Measurements from ENCODE around the gene SH3PXD2A.

The SH3PXD2A gene

DNA sequence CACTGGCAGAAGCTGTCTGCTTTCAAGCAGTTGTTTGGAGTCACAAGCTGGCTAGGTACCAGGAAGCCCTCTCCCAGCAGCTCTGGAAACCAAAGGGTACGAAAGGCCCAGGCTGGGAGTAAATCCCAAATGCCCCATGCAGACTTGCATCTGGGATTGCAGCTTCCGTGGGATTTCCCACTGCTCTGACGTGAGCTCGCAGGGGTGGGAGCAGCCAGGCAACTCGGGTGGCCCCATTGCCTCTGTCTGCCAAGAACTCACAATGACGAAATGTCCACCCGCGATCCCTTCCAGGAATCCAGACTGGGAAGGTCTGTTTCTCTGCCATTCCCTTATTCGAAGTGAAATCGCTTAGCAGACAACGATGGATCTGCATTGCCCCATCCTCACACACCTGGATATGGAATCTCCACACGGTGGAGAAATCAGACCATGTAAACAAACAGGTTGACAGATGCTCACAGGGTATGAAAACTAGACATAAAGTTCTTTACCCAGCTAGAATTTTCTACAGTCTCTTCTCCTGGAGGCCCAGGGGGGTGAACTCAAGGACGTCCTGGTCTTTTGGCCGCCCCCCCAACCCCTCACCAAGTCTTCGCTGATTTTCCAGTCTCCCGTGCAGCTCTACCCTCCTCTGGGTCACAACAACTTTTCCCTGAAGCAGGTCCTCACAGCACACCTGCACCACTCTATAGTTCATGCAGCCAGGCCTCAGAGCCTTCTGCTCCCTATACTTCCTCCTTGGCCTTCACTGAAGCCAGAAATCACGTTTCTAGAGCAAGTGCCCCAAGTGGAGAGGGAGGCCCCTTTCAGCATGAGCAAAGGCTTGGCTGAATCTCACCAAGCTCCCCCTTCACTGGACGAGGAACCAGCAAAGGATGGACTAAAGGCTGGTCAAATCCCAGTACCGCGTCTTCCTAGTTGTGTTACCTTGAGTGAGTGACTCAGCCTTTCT lies 20.0 kb downstream of the SH3PXD2A start:
- no peak overlapping the region for H3K4me2 ChIP-seq

DNA sequence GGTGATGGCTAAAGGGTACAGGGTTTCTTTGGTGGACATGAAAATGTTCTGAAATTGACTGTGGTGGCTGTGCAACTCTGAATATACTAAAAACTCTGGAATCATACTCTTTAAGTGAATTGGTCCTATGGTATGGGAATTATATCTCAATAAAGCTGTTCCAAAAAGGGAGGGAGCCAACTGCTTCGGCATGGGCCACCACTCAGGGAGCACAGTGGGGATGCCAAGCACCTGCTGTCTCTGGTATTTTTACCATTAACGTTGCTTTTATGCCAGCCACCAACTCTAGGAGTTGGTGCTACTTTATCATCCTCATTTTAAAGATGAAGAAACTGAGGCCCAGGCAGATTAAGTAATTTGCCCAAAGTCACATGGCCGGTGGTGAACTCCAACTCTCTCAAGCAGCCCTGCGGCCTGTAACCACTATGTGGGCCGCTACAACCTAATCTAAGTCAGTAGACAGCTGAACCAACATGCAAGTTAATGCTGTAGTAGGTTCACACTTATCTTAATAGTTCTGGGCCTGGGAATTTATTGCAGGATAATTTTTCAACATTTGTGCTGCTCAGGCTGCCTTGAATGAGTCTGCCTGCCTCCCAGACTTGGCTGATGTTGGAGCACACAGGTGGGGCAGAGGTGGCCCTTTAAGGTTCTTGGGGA lies 20.8 kb downstream of the SH3PXD2A start:
- no peak overlapping the region for H2AFZ ChIP-seq (ENCODE audit: low read depth)
- H3K4me2 ChIP-seq = no peak overlapping the region
- no peak overlapping the region for H3K9ac ChIP-seq
- TF ChIP-seq, protein P1, sequence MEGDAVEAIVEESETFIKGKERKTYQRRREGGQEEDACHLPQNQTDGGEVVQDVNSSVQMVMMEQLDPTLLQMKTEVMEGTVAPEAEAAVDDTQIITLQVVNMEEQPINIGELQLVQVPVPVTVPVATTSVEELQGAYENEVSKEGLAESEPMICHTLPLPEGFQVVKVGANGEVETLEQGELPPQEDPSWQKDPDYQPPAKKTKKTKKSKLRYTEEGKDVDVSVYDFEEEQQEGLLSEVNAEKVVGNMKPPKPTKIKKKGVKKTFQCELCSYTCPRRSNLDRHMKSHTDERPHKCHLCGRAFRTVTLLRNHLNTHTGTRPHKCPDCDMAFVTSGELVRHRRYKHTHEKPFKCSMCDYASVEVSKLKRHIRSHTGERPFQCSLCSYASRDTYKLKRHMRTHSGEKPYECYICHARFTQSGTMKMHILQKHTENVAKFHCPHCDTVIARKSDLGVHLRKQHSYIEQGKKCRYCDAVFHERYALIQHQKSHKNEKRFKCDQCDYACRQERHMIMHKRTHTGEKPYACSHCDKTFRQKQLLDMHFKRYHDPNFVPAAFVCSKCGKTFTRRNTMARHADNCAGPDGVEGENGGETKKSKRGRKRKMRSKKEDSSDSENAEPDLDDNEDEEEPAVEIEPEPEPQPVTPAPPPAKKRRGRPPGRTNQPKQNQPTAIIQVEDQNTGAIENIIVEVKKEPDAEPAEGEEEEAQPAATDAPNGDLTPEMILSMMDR (conservative IDR thresholded peaks at IDR 0.05; ENCODE audit: low read depth, low read length) = no peak
- H3K36me3 ChIP-seq (ENCODE audit: insufficient read depth) = no peaks in the 10 kb centered on the region
- no peaks in the 10 kb centered on the region for H4K20me1 ChIP-seq (ENCODE audit: insufficient read depth)
- H3K27ac ChIP-seq = no peak overlapping the region
- no peaks in the 10 kb centered on the region for H3K27me3 ChIP-seq (ENCODE audit: insufficient read depth, low read depth)
- H3K4me3 ChIP-seq (IDR thresholded peaks at IDR 0.05; ENCODE audit: insufficient read depth, low read depth, low read length) = no peak overlapping the region
- no peaks in the 10 kb centered on the region for H3K4me1 ChIP-seq (ENCODE audit: low read depth, poor library complexity, severe bottlenecking)
- no peaks in the 10 kb centered on the region for H3K79me2 ChIP-seq (ENCODE audit: insufficient read depth, low read depth)

More for the DNA sequence above, 20.0 kb downstream of the SH3PXD2A start:
- Histone ChIP-seq H3K4me3 (IDR thresholded peaks at IDR 0.05; ENCODE audit: insufficient read depth, low read depth, low read length) (no peak overlapping the region), H2AFZ (ENCODE audit: low read depth) (no peak overlapping the region), H4K20me1 (ENCODE audit: insufficient read depth) (no peaks in the 10 kb centered on the region), H3K79me2 (ENCODE audit: insufficient read depth, low read depth) (no peaks in the 10 kb centered on the region), H3K36me3 (ENCODE audit: insufficient read depth) (no peaks in the 10 kb centered on the region), H3K4me1 (ENCODE audit: low read depth, poor library complexity, severe bottlenecking) (no peaks in the 10 kb centered on the region), H3K27me3 (ENCODE audit: insufficient read depth, low read depth) (no peaks in the 10 kb centered on the region), H3K27ac (no peak overlapping the region), H3K9ac (no peak overlapping the region)
- TF ChIP-seq, protein P1 (conservative IDR thresholded peaks at IDR 0.05; ENCODE audit: low read depth, low read length) = no peak

DNA sequence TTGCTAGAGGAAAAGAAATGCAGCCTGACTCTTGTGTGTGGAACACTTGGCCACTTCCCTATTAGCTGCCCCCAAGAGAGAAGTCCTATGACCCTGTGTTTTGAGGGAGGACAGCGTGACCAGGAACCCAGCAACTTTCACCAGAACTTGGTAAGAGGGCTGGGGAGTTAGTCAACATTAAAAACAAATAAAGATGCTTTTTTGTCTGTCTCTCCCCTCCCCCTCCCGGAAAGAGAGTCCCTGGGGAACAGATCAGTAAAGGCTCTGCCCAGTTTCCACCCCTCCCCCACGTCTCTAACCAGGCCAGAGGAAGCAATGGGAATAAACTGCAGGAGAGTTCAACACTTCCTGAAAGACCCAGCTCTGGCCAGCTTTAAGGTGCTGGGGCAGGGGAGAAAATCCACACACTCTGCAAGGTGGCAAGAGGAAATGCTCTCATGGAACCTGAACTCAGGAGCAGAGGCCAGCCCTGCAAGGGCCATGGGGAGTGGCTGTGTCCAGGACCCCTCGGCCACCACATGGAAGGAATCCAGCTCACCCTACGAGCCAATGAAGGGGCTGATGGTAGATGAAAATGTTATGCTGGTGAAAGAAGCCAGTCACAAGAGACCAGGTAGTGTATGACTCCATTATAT lies 21.5 kb downstream of the SH3PXD2A start:
- H3K4me2 ChIP-seq = no peak overlapping the region
- H3K36me3 ChIP-seq (ENCODE audit: insufficient read depth) = no peaks in the 10 kb centered on the region
- TF ChIP-seq, protein P1 (conservative IDR thresholded peaks at IDR 0.05; ENCODE audit: low read depth, low read length) = no peak
- no peak overlapping the region for H3K4me3 ChIP-seq (IDR thresholded peaks at IDR 0.05; ENCODE audit: insufficient read depth, low read depth, low read length)
- no peak overlapping the region for H3K9ac ChIP-seq
- H3K27me3 ChIP-seq (ENCODE audit: insufficient read depth, low read depth) = no peaks in the 10 kb centered on the region
- no peak overlapping the region for H2AFZ ChIP-seq (ENCODE audit: low read depth)
- H3K27ac ChIP-seq = no peak overlapping the region
- no peaks in the 10 kb centered on the region for H3K4me1 ChIP-seq (ENCODE audit: low read depth, poor library complexity, severe bottlenecking)
- no peaks in the 10 kb centered on the region for H4K20me1 ChIP-seq (ENCODE audit: insufficient read depth)
- H3K79me2 ChIP-seq (ENCODE audit: insufficient read depth, low read depth) = no peaks in the 10 kb centered on the region

DNA sequence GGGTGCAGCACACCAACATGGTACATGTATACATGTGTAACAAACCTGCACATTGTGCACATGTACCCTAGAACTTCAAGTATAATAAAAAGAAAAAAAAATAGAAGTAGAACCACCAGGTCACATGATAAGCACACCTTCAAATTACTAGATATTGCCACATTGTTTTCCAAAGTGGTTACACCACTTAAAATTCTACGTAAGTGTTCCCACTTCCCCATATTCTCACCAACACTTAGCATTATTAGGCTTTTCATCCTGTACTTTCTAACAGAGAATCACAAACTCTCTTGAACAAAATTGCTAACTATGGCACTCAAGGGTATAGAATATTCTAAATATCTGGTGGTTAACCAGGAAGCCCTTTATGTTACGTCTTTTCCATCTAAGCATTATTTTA lies 22.6 kb downstream of the SH3PXD2A start:
- Histone ChIP-seq H3K4me1 (ENCODE audit: low read depth, poor library complexity, severe bottlenecking) (no peaks in the 10 kb centered on the region), H3K79me2 (ENCODE audit: insufficient read depth, low read depth) (no peaks in the 10 kb centered on the region)

More for the DNA sequence above, 22.6 kb downstream of the SH3PXD2A start:
- no peak overlapping the region for H2AFZ ChIP-seq (ENCODE audit: low read depth)
- no peak overlapping the region for H3K4me2 ChIP-seq
- no peaks in the 10 kb centered on the region for H3K27me3 ChIP-seq (ENCODE audit: insufficient read depth, low read depth)
- no peak overlapping the region for H3K27ac ChIP-seq
- no peak overlapping the region for H3K9ac ChIP-seq
- H3K36me3 ChIP-seq (ENCODE audit: insufficient read depth) = no peaks in the 10 kb centered on the region
- no peaks in the 10 kb centered on the region for H4K20me1 ChIP-seq (ENCODE audit: insufficient read depth)
- H3K4me3 ChIP-seq (IDR thresholded peaks at IDR 0.05; ENCODE audit: insufficient read depth, low read depth, low read length) = no peak overlapping the region
- TF ChIP-seq, protein P1 (conservative IDR thresholded peaks at IDR 0.05; ENCODE audit: low read depth, low read length) = no peak

Data from KMS-11 (cell line).